GM18499 (cell line): ENCODE data around the gene CEBPB.

Experiments used
- ATAC-seq: cut with Tn5 transposase; IDR thresholded peaks from one replicate; pipeline ENCODE4 v1.9.1; 2021; ENCODE audit warnings: moderate number of reproducible peaks; ENCODE audit not compliant: insufficient read depth, unreplicated experiment

The CEBPB gene

DNA sequence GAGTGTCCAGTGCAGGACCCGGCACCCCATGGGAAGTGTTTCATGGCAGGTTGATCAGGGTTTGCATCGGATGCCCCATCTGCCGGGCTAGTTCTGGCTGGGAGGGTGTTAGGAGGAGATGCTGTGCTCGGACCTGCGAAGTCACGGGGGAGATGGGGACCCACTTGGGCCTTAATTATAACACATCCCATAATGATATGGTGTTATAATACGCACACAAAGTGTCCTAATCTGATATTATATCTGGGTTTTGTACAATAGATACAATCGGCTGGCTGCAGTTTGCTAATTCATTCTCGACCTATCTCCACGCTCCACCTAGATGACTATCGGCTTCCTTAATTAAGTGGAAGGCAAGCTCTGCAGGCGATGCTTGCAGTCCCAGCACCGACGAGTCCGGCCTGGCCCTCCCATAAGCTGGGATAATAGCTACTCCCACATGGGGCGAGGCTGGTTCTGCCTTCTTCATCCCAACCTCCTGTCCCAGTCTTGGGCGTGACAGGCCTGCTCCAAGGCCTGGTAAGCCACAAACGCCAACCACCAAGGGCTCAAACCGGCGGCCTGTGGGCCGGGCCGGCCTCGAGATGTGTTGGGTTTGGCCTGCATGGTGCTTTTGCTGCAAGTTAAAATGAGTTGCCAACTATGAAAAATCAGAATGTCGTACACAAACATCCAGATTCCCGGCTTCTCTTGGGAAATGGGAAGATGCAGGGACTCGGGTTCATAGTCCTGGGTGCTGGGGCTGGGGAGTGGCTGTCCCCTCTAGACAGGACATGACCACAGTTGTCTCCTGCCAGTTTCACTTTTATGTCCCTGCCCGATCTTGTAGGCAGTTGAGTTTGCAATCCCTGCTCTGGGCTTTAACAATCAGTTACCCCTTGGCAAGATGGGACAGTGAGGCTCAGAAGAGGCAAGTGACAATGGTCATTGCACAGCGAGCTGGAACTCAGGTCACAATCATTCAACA is 32.7 kb downstream of the CEBPB start:
- ATAC-seq = no peak

- no peak for ATAC-seq
These were observed 33.4 kb downstream of the CEBPB start for GRCh38 chr20:50224052-50224451.

- no peak for ATAC-seq
These were observed 34.1 kb downstream of the CEBPB start for GRCh38 chr20:50224531-50225255.

DNA sequence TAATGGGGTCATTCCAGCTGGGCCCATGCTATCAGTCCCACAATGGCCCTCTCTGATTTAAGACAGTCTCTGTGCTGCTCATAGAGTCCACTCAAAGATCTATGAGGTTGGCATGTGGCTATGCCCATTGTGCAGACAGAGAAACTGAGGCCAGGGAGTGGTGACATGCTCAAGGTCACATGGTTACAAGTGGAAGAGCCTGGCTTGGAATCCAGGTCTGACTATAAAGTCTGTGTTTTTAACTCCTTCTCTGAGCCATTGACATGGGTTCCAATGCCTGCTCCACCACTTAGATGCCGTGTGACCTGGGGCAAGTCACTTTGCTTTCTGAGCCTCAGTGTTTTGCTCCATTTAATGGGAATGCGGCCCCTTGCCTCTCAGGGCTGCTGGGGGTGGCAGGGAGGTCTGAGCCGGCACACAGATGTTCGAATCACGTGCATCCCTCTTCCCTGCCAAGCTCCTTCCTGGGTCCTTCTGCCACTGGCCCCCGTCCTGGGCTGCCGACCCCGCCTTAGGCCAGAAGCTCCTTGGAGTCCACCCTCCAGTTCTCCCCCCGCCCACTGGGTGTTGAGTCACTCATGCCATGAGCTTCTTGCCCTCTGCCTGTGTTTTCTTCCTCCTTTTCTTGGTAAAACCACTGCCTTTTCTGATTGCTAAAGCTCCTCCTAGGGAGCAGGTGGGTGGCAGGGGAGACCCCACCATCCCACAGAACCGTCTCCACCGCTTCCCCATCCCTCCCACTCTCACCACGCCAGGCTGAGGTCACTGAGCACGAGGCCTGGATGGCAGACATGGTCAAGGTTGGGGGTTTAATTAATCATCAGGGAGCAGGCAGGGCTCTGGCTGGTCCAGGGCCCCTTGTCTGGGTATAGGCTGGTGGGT is 35.7 kb downstream of the CEBPB start:
- no peak for ATAC-seq

DNA sequence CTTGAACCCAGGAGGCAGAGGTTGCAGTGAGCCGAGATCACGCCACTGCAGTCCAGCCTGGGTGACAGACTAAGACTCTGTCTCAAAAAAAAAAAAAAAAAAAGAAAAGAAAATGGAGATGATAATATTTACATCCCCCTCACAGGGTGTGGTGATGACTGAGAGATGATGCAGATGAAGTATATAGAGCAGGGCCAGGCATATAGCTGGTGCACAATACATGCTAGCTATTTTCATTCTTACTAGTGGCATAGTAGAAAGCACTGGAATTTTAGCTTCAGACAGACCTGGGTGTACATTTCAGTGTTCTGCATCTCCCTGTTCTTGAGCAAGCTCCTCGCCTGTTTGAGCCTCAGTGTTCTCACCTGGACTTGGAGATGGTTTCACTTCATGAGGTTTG is 36.9 kb downstream of the CEBPB start:
- ATAC-seq = no peak

DNA sequence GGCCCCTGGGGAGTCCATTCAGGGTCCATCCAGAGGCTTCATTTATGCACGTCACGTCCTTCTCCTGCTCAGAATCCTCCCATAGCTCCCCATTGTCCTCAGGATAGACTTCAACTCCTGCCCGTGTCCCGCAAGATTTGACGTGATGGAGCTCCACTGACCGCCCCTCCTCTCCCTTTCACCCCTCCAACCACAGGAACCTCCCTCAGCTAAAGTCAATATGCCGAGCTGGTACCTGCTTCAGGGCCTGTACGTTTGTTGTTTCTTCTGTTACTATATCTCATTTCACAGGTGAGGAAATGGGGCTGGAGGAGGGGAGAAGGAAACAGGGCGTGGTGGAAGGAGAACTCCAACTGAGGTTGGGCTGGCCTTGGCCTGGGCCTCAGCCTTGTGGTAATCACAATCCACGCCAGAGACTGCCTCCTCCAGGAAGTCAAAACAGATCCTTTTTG is 38.6 kb downstream of the CEBPB start:
- ATAC-seq = no peak

- no peak for ATAC-seq
These were observed 39.6 kb downstream of the CEBPB start for GRCh38 chr20:50230184-50230583.

DNA sequence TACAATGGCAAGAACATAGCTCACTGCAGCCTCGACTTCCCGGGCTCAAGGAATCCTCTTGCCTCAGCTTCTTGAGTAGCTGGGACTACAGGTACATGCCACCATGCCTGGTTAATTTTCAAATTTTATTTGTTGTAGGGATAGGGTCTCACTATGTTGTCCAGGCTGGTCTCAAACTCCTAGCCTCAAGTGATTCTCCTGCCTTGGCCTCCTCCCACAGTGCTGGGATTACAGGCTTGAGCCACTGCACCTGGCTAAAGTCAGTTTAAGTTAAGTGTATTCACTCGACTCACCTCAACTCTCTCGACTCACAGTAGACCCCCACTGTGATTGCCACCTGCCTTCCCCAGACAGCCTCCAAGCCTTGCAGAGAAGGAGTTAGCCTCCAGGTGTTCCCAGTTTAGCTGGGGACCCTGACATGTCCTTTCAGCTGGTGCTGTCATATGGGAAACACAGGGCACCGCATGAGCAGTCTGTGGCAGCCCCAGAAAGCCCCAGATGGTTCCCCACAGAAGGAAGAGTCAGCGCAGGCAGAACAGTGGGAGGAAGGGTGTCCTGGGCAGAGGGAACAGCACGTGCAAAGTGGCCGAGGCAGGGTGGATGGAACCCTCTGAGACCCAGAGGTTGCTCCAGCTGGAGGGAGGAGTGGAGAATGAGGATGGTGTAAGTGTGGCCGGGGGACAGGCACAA is 40.4 kb downstream of the CEBPB start:
- ATAC-seq = no peak

GRCh38 chr20:50231854-50232253 is 41.2 kb downstream of the CEBPB start:
- no peak for ATAC-seq

- ATAC-seq = no peak
These were observed 42.2 kb downstream of the CEBPB start for GRCh38 chr20:50232651-50233324.

DNA sequence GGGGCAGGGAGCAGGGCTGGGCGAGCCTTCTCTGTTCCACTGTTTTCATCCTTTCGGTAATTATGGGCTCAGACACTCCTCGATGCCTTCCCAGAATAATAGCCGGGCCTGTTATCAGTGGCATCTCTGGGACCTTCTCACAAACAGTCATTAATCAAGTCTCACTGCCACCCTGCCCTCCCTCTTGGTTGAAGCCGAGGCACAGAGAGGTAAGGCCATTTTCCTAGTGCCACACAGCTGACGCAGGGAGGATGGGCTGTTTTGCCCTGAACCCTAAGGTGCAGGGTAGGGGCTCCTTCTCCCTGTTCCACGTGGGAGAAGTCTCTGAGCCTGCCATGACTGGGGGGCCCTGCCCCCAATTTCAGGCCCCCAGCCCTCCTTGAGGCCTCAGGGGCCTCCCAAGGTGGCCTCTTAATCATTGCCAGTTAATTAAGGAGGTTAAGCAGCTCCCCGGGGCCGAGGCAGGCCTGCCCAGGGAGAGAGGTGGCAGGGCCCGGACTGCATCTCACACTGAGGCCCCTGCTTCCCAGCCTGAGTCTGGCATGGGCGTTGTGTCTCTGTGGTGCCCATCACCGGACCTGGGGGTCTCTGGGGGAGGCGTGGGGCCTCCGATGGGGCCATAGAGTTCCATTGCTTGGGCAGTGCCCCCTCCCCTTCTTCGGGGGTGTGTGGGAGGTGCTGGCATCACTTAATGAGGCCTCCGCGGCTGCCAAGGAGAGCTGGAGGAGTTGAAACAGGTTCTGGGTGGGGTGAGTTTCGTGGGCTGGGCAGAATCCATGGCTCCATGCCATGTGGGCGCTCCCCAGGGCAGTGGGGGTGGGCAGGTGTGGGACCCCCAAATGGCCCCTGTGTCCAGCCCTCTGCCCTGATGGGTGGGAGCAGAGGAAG is 42.9 kb downstream of the CEBPB start:
- ATAC-seq = no peak

GRCh38 chr20:50234288-50234687 is 43.7 kb downstream of the CEBPB start:
- no peak for ATAC-seq

DNA sequence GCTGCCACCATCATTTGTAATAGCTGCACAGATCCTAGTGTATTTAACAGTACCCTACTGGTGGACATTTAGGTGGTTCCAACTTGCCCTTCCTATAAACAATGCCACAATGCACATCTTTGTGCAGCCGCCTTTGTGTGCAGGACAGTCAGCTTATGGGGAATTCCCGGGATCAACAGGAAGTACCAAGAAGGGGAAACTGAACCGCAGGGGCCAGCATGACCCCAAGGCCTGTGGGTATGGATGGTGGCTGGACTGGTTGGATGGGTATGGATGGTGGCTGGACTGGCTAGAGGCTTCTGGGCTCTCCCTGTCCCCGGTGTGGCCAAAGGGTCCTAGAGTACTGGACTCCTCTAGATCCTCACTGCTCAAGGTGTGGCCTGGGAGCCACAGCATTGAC is 46.7 kb downstream of the CEBPB start:
- no peak for ATAC-seq

GRCh38 chr20:50238081-50238800 is 47.6 kb downstream of the CEBPB start:
- ATAC-seq = no peak

DNA sequence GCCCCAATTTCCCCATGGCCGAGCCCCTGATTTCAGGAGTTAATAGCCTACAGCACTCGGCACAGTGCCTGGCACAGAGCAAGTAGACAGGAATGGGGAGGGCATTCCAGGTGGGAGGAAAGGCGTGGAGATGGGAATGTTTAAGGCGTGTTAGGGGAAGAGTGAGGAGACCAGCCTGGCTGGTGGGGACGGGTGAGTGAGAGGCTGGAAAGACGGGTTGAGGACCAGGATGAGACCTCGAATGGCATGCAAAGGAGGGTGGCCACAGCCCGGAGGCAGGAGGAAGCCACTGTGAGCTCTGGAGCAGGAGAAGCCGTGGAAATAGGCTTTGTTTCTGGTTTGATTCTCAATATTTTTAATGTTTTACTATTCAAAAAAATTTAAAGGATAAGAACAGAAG is 49.5 kb downstream of the CEBPB start:
- ATAC-seq = no peak

DNA sequence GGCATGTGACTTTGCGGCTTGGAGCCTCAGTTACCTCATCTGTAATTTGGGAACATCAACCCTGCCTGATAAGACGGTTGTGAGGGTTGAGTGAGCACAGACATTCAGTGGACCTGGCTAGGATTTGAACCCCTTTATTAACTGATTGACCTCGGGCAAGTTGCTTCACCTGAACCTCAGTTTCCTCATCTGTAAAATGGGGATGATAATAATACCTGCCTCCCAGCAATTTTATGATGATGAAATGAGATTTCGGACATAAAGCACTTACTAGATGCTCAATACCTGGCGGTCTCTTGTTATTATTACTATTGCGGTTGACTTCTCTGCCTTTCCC is 51.5 kb downstream of the CEBPB start:
- no peak for ATAC-seq
